B cell (primary cell): Measurements from ENCODE around the gene DCAF15. TPM values are rescaled to one million over a fixed set of nuclear protein-coding genes. Genes with fewer than 3 reads are reported as not detected.

Source experiments
- ATAC-seq: fragments of 200-7000 bp; cut with Tn5 transposase; one replicate; pipeline ENCODE4 v1.10.0; 2021; ENCODE audit warnings: low read depth, mild to moderate bottlenecking, moderate number of reproducible peaks, moderate library complexity
- CTCF ChIA-PET: fragments of 350-600 bp; sonication (Branson Sonifier 250); formaldehyde crosslinking; loops from one replicate; lab custom pipeline; 2021; ENCODE audit warnings: antibody characterized with exemption, inconsistent platforms; lab: Charles Lee
- POLR2A ChIA-PET: fragments of 350-600 bp; sonication (Branson Sonifier 250); formaldehyde crosslinking; loops from one replicate; lab custom pipeline; 2021; ENCODE audit warnings: antibody characterized with exemption; lab: Charles Lee
- DNase-seq: peaks from one replicate; pipeline ENCODE4 v3.0.0; 2013
- H2AFZ ChIP-seq: 2 replicates; pipeline ENCODE4 v1.6.1; 2012; ENCODE audit warnings: mild to moderate bottlenecking, low read depth, low read length; ENCODE audit not compliant: insufficient read depth, poor library complexity, severe bottlenecking
- H3K27ac ChIP-seq, 2 donors: 1 replicate in 1 of 2; 2 replicates in 1 of 2; pipeline ENCODE4 v1.5.1; 2012 to 2013; ENCODE audit warnings: low read length in 2 of 2, mild to moderate bottlenecking in 2 of 2, moderate library complexity in 1 of 2
- H3K27me3 ChIP-seq, 4 experiments: fragments of 200-600 bp in 1 of 4; sonication (generic) in 1 of 4; replicated peaks in 1 of 4; 1 replicate in 2 of 4; 2 replicates in 2 of 4; pipeline versions ENCODE4 v1.6.1 to v1.7.0; 2013 to 2016; ENCODE audit warnings: low read length in 3 of 4, mild to moderate bottlenecking in 2 of 4, mixed read lengths in 1 of 4, moderate library complexity in 1 of 4; ENCODE audit not compliant: insufficient read depth in 4 of 4, control insufficient read depth in 3 of 4; ENCODE audit errors: control extremely low read depth in 1 of 4
- H3K36me3 ChIP-seq, 2 experiments: replicated peaks in 1 of 2; 1 replicate in 1 of 2; 2 replicates in 1 of 2; pipeline versions ENCODE4 v1.6.1 to v1.7.1; 2013; ENCODE audit warnings: low read length in 1 of 2; ENCODE audit not compliant: insufficient read depth in 2 of 2, control insufficient read depth in 1 of 2; ENCODE audit errors: control extremely low read depth in 1 of 2, extremely low read depth in 1 of 2
- H3K4me1 ChIP-seq, 2 donors: fragments of 200-600 bp in 1 of 2; sonication (generic) in 1 of 2; 1 replicate in 1 of 2; 2 replicates in 1 of 2; pipeline versions ENCODE4 v1.5.1 to v1.6.1; 2013 to 2017; ENCODE audit warnings: low read length in 2 of 2; ENCODE audit not compliant: control insufficient read depth in 2 of 2, insufficient read depth in 2 of 2
- H3K4me2 ChIP-seq: replicated peaks from 2 replicates; pipeline ENCODE3; 2012; ENCODE audit warnings: mild to moderate bottlenecking, low read depth, low read length; ENCODE audit not compliant: poor library complexity, severe bottlenecking
- H3K4me3 ChIP-seq, 5 experiments: fragments of 200-600 bp in 1 of 5; sonication (generic) in 1 of 5; 1 replicate in 3 of 5; 2 replicates in 2 of 5; pipeline versions ENCODE4 v1.5.1 to v1.7.0; 2011 to 2016; ENCODE audit warnings: low read length in 4 of 5, mild to moderate bottlenecking in 4 of 5, low read depth in 2 of 5, control low read depth in 1 of 5, moderate library complexity in 1 of 5; ENCODE audit not compliant: insufficient read depth in 1 of 5; ENCODE audit errors: control extremely low read depth in 1 of 5, extremely low read depth in 1 of 5
- H3K79me2 ChIP-seq: fragments of 200-600 bp; sonication (generic); one replicate; pipeline ENCODE4 v1.6.0; 2016; ENCODE audit warnings: low read length; ENCODE audit not compliant: control insufficient read depth, insufficient read depth
- H3K9ac ChIP-seq: fragments of 200-600 bp; sonication (generic); 2 replicates; pipeline ENCODE4 v1.6.1; 2017; ENCODE audit warnings: mild to moderate bottlenecking, low read length, moderate library complexity
- H3K9me3 ChIP-seq, 3 donors: one replicate each; pipeline versions ENCODE4 v1.6.1 to v1.7.1; 2013; ENCODE audit warnings: low read length in 2 of 3; ENCODE audit not compliant: control insufficient read depth in 2 of 3, insufficient read depth in 1 of 3; ENCODE audit errors: control extremely low read depth in 1 of 3
- H4K20me1 ChIP-seq: 2 replicates; pipeline ENCODE4 v1.6.0; 2012; ENCODE audit warnings: mild to moderate bottlenecking, low read length; ENCODE audit not compliant: insufficient read depth, control insufficient read depth, poor library complexity, severe bottlenecking
- H3K27ac Mint-ChIP-seq: one replicate; pipeline ENCODE4 v1.8.0; 2021; ENCODE audit warnings: mixed read lengths
- H3K27me3 Mint-ChIP-seq: one replicate; pipeline ENCODE4 v1.8.0; 2021; ENCODE audit warnings: mixed read lengths
- H3K4me1 Mint-ChIP-seq: one replicate; pipeline ENCODE4 v1.8.0; 2021; ENCODE audit warnings: mixed read lengths
- H3K4me3 Mint-ChIP-seq: one replicate; pipeline ENCODE4 v1.8.0; 2021; ENCODE audit warnings: mixed read lengths
- H3K9me3 Mint-ChIP-seq: one replicate; pipeline ENCODE4 v1.8.0; 2022; ENCODE audit warnings: mixed read lengths; ENCODE audit not compliant: insufficient read depth
- CTCF ChIP-seq: fragments of 200-600 bp; IDR thresholded peaks from one replicate; pipeline ENCODE4 v1.8.0; 2022; ENCODE audit warnings: antibody characterized with exemption, mild to moderate bottlenecking
- EZH2 ChIP-seq: IDR thresholded peaks from 2 replicates; pipeline ENCODE4 v1.6.1; 2012; ENCODE audit warnings: borderline replicate concordance, low read depth, mild to moderate bottlenecking, moderate library complexity, low read length; ENCODE audit not compliant: insufficient read depth, poor library complexity, severe bottlenecking
- WGBS: methylation state at CpG from one replicate; pipeline ENCODE4 v1.1.5; 2013; ENCODE audit warnings: missing lambda C conversion rate; ENCODE audit not compliant: insufficient coverage; 5-methylcytosine and 5-hydroxymethylcytosine counted together
- intact Hi-C: fragments of 100-400 bp; cut with micrococcal nuclease; formaldehyde crosslinking; loops from one replicate; pipeline ENCODE4 v1.10.0; 2022
- polyA plus RNA-seq: library from polyadenylated mRNA; depleted of rRNA; stranded (reverse); fragments of >200 nt; gene quantifications from 2 replicates; pipeline ENCODE4 v1.2.3, GENCODE V29; 2012
- total RNA-seq, 2 donors: library from RNA; stranded (reverse); fragments of 120-200 nt in 1 of 2; gene quantifications; 1 replicate in 1 of 2; 2 replicates in 1 of 2; pipeline versions ENCODE4 v1.2.3 to v1.2.4, GENCODE V29; 2013 to 2022

Gene DCAF15
- total and polyA plus RNA-seq, 2 donors (not counting 1 experiment from before 2014, with no cell fraction given) = 116 to 157 TPM

GRCh38 chr19:13984186-13984585 is 31.9 kb downstream of the DCAF15 start:
- H3K4me1 Mint-ChIP-seq = peaks cover 76% of the 10 kb centered on the region
- no peak overlapping the region for H3K4me3 ChIP-seq
- peaks cover 0 to 7% (median 0%) of the 10 kb centered on the region in 4 experiments for H3K27me3 ChIP-seq
- TF ChIP-seq EZH2 = no peak
- TF ChIP-seq CTCF = no peak
- DNase-seq = peak; percentile 37
- peaks cover 0 to 3% of the 10 kb centered on the region in 2 experiments for H3K36me3 ChIP-seq
- H3K4me3 Mint-ChIP-seq = no peak overlapping the region
- no peak overlapping the region for H3K9ac ChIP-seq
- H3K27ac ChIP-seq = peak overlapping the region in 1 of 2 donors; percentile 99
- H3K9me3 Mint-ChIP-seq = no peaks in the 10 kb centered on the region
- H3K4me2 ChIP-seq = peak overlapping the region; percentile 12
- intact Hi-C loops = no loop called here
- ChIA-PET POLR2A (interaction anchor here (0.6 to 2.8 kb wide), 3 partner anchors 12 to 1312 kb away, joined by 4 to 12 read pairs (median 5); partner anchors contain the start of gene IL27RA), CTCF (interaction anchor here (1.1 to 5.4 kb wide), 3 partner anchors 47 to 90 kb away, joined by 4 to 29 read pairs (median 8); partner anchors contain the start of gene IL27RA)
- no peaks in the 10 kb centered on the region for H3K9me3 ChIP-seq
- ATAC-seq = no peak
- H3K27me3 Mint-ChIP-seq = no peaks in the 10 kb centered on the region
- H2AFZ ChIP-seq = no peak overlapping the region
- peaks cover 20% of the 10 kb centered on the region for H3K79me2 ChIP-seq
- peaks cover 71 to 90% of the 10 kb centered on the region in 2 donors for H3K4me1 ChIP-seq
- no peaks in the 10 kb centered on the region for H4K20me1 ChIP-seq
- no CpG with 5 or more reads among the region's 15 CpGs for WGBS
- H3K27ac Mint-ChIP-seq = peak overlapping the region; percentile 61
